Omental fat pad (tissue), 4 donors: Measurements from ENCODE around the gene TACC2. TPM values are rescaled to one million over a fixed set of nuclear protein-coding genes. Genes with fewer than 3 reads are reported as not detected.

Experiments used
- ATAC-seq: fragments of 150-250 bp; one replicate; pipeline ENCODE4 v1.9.1; 2016; ENCODE audit warnings: mild to moderate bottlenecking, moderate library complexity; ENCODE audit not compliant: low FRiP score
- DNase-seq: peaks from one replicate; pipeline ENCODE4 v3.0.0-alpha.2; 2019; ENCODE audit warnings: low spot score
- CTCF ChIP-seq, 3 donors: fragments of 450-650 bp; IDR thresholded peaks; one replicate each; pipeline ENCODE4 v1.5.1; 2016 to 2017; ENCODE audit warnings: antibody characterized with exemption in 3 of 3, mild to moderate bottlenecking in 3 of 3, moderate library complexity in 2 of 3
- total RNA-seq, 4 donors: library from RNA; depleted of rRNA; stranded (reverse); fragments of >200 nt; gene quantifications; one replicate each; pipeline ENCODE4 v1.1.0, GENCODE V29; 2016

TACC2 gene
- total RNA-seq, 4 donors from 2014 or later: 23.8 to 33.6 (median 29.4) TPM

- no peak for TF ChIP-seq CTCF (IDR thresholded peaks at IDR 0.05)
- DNase-seq: no peak
- no peak for ATAC-seq
Measured at GRCh38 chr10:122213364-122213763, 224.4 kb downstream of the TACC2 start.

- no peak for TF ChIP-seq CTCF (IDR thresholded peaks at IDR 0.05)
- DNase-seq (no peak), ATAC-seq (no peak)
Measured at GRCh38 chr10:122213766-122214165, 224.8 kb downstream of the TACC2 start.

GRCh38 chr10:122216047-122216446, 227.1 kb downstream of the TACC2 start:
- DNase-seq (no peak), ATAC-seq (no peak)
- TF ChIP-seq CTCF (IDR thresholded peaks at IDR 0.05): no peak

- DNase-seq (no peak), ATAC-seq (no peak)
- no peak for TF ChIP-seq CTCF (IDR thresholded peaks at IDR 0.05)
Measured at GRCh38 chr10:122219340-122219739, 230.4 kb downstream of the TACC2 start.

- no peak for ATAC-seq
Measured at GRCh38 chr10:122220736-122221135, 231.8 kb downstream of the TACC2 start.

GRCh38 chr10:122221958-122222357, 233.0 kb downstream of the TACC2 start:
- DNase-seq: no peak

More at GRCh38 chr10:122220736-122221135, 231.8 kb downstream of the TACC2 start:
- no peak for TF ChIP-seq CTCF (IDR thresholded peaks at IDR 0.05)
- DNase-seq: no peak

More at GRCh38 chr10:122221958-122222357, 233.0 kb downstream of the TACC2 start:
- ATAC-seq: no peak
- TF ChIP-seq CTCF (IDR thresholded peaks at IDR 0.05): no peak
